HEK293 (cell line): Measurements from ENCODE around the gene LYPLA2.

ENCODE experiments used
- CTCF ChIA-PET: fragments of 350-600 bp; formaldehyde crosslinking; extraction: SDS; loops from one replicate; lab custom pipeline; 2021; ENCODE audit warnings: antibody characterized with exemption; lab: Yijun Ruan, JAX
- POLR2A ChIA-PET: fragments of 300-600 bp; formaldehyde crosslinking; extraction: SDS; loops from one replicate; lab custom pipeline; 2020; ENCODE audit warnings: antibody characterized with exemption, inconsistent platforms; lab: Yijun Ruan, JAX
- H3K27ac ChIP-seq: fragments of 200-500 bp; sonication (Bioruptor generic); 2 replicates; pipeline ENCODE4 v1.5.1; 2014; ENCODE audit warnings: low read depth, low read length, control low read depth, inconsistent platforms; ENCODE audit errors: extremely low read depth
- H3K36me3 ChIP-seq, 2 experiments: fragments of 200-500 bp in 1 of 2; sonication (Bioruptor generic) in 1 of 2; 1 replicate in 1 of 2; 2 replicates in 1 of 2; pipeline ENCODE4 v1.5.1; 2014 to 2017; ENCODE audit warnings: inconsistent platforms in 2 of 2, low read length in 2 of 2; ENCODE audit not compliant: control insufficient read depth in 2 of 2, insufficient read depth in 1 of 2
- H3K4me1 ChIP-seq: fragments of 200-500 bp; sonication (Bioruptor generic); 2 replicates; pipeline ENCODE4 v1.5.1; 2014; ENCODE audit warnings: mild to moderate bottlenecking, low read length, inconsistent platforms; ENCODE audit not compliant: control insufficient read depth, insufficient read depth
- H3K4me3 ChIP-seq: 2 replicates; pipeline ENCODE4 v1.5.1; 2011; ENCODE audit warnings: low read depth, mild to moderate bottlenecking, control low read depth, low read length, moderate library complexity
- H3K9me3 ChIP-seq: fragments of 200-500 bp; sonication (Bioruptor generic); 2 replicates; pipeline ENCODE4 v1.5.1; 2014; ENCODE audit warnings: low read depth, low read length, inconsistent platforms; ENCODE audit not compliant: control insufficient read depth, insufficient read depth
- INSM2 ChIP-seq: fragments of 450-650 bp; formaldehyde crosslinking; IDR thresholded peaks from 2 replicates; pipeline ENCODE4 v1.5.1; 2016; ENCODE audit warnings: missing biosample characterization, missing genetic modification characterization
- KLF1 ChIP-seq: fragments of 450-650 bp; formaldehyde crosslinking; IDR thresholded peaks from 2 replicates; pipeline ENCODE4 v1.5.1; 2016; ENCODE audit warnings: missing biosample characterization, missing genetic modification characterization
- ZBTB20 ChIP-seq: fragments of 450-650 bp; formaldehyde crosslinking; IDR thresholded peaks from 2 replicates; pipeline ENCODE4 v1.5.1; 2016; ENCODE audit warnings: missing biosample characterization, missing genetic modification characterization
- ZBTB48 ChIP-seq: fragments of 450-650 bp; formaldehyde crosslinking; IDR thresholded peaks from 2 replicates; pipeline ENCODE4 v1.5.1; 2016; ENCODE audit warnings: missing biosample characterization, missing genetic modification characterization
- ZFHX2 ChIP-seq: fragments of 450-650 bp; formaldehyde crosslinking; conservative IDR thresholded peaks from 2 replicates; pipeline ENCODE4 v1.5.1; 2016; ENCODE audit warnings: missing biosample characterization, missing genetic modification characterization
- ZFP37 ChIP-seq: fragments of 450-650 bp; formaldehyde crosslinking; IDR thresholded peaks from 2 replicates; pipeline ENCODE4 v1.5.1; 2016; ENCODE audit warnings: missing biosample characterization, missing genetic modification characterization
- ZNF114 ChIP-seq: fragments of 450-650 bp; formaldehyde crosslinking; IDR thresholded peaks from 2 replicates; pipeline ENCODE4 v1.5.0; 2017; ENCODE audit warnings: missing biosample characterization, missing genetic modification characterization
- ZNF138 ChIP-seq: fragments of 450-650 bp; formaldehyde crosslinking; IDR thresholded peaks from 2 replicates; pipeline ENCODE4 v1.5.1; 2016; ENCODE audit warnings: missing biosample characterization, missing genetic modification characterization, borderline replicate concordance
- ZNF146 ChIP-seq: fragments of 450-650 bp; formaldehyde crosslinking; IDR thresholded peaks from 2 replicates; pipeline ENCODE4 v1.5.1; 2016; ENCODE audit warnings: missing biosample characterization, missing genetic modification characterization
- ZNF155 ChIP-seq: fragments of 450-650 bp; formaldehyde crosslinking; IDR thresholded peaks from 2 replicates; pipeline ENCODE4 v1.5.1; 2016; ENCODE audit warnings: missing biosample characterization, missing genetic modification characterization
- ZNF184 ChIP-seq: fragments of 450-650 bp; IDR thresholded peaks from 2 replicates; pipeline ENCODE4 v1.5.1; 2018; ENCODE audit warnings: missing biosample characterization, mild to moderate bottlenecking, missing genetic modification characterization
- ZNF223 ChIP-seq: fragments of 450-650 bp; formaldehyde crosslinking; IDR thresholded peaks from 2 replicates; pipeline ENCODE4 v1.5.1; 2016; ENCODE audit warnings: missing biosample characterization, missing genetic modification characterization
- ZNF248 ChIP-seq: fragments of 450-650 bp; formaldehyde crosslinking; IDR thresholded peaks from 2 replicates; pipeline ENCODE4 v1.5.1; 2017; ENCODE audit warnings: missing biosample characterization, missing genetic modification characterization
- ZNF324 ChIP-seq: fragments of 450-650 bp; formaldehyde crosslinking; IDR thresholded peaks from 2 replicates; pipeline ENCODE4 v1.5.1; 2016; ENCODE audit warnings: missing biosample characterization, missing genetic modification characterization
- ZNF354C ChIP-seq: fragments of 450-650 bp; formaldehyde crosslinking; IDR thresholded peaks from 2 replicates; pipeline ENCODE4 v1.5.1; 2016; ENCODE audit warnings: missing biosample characterization, missing genetic modification characterization, low read depth, borderline replicate concordance
- ZNF362 ChIP-seq: fragments of 450-650 bp; formaldehyde crosslinking; IDR thresholded peaks from 2 replicates; pipeline ENCODE4 v1.5.1; 2016; ENCODE audit warnings: missing biosample characterization, missing genetic modification characterization
- ZNF423 ChIP-seq: fragments of 450-650 bp; formaldehyde crosslinking; IDR thresholded peaks from 2 replicates; pipeline ENCODE4 v1.5.1; 2016; ENCODE audit warnings: missing biosample characterization, missing genetic modification characterization
- ZNF548 ChIP-seq: fragments of 450-650 bp; formaldehyde crosslinking; IDR thresholded peaks from 2 replicates; pipeline ENCODE4 v1.5.1; 2016; ENCODE audit warnings: missing biosample characterization, missing genetic modification characterization
- ZNF555 ChIP-seq: fragments of 450-650 bp; formaldehyde crosslinking; conservative IDR thresholded peaks from 2 replicates; pipeline ENCODE4 v1.5.1; 2017; ENCODE audit warnings: missing biosample characterization, mild to moderate bottlenecking, missing genetic modification characterization, inconsistent platforms
- ZNF558 ChIP-seq: fragments of 450-650 bp; formaldehyde crosslinking; IDR thresholded peaks from 2 replicates; pipeline ENCODE4 v1.5.1; 2016; ENCODE audit warnings: missing biosample characterization, missing genetic modification characterization
- ZNF596 ChIP-seq: fragments of 450-650 bp; IDR thresholded peaks from 2 replicates; pipeline ENCODE4 v1.5.0; 2018; ENCODE audit warnings: missing biosample characterization, mild to moderate bottlenecking, missing genetic modification characterization, moderate library complexity
- ZNF621 ChIP-seq: fragments of 450-650 bp; formaldehyde crosslinking; IDR thresholded peaks from 2 replicates; pipeline ENCODE4 v1.5.1; 2017; ENCODE audit warnings: missing biosample characterization, missing genetic modification characterization
- ZNF623 ChIP-seq: fragments of 450-650 bp; formaldehyde crosslinking; IDR thresholded peaks from 2 replicates; pipeline ENCODE4 v1.5.1; 2016; ENCODE audit warnings: missing biosample characterization, missing genetic modification characterization
- ZNF624 ChIP-seq: fragments of 450-650 bp; formaldehyde crosslinking; IDR thresholded peaks from 2 replicates; pipeline ENCODE4 v1.5.1; 2017; ENCODE audit warnings: missing biosample characterization, missing genetic modification characterization
- ZNF660 ChIP-seq: fragments of 450-650 bp; IDR thresholded peaks from 2 replicates; pipeline ENCODE4 v1.5.1; 2018; ENCODE audit warnings: missing biosample characterization, mild to moderate bottlenecking, missing genetic modification characterization
- ZNF747 ChIP-seq: fragments of 450-650 bp; formaldehyde crosslinking; IDR thresholded peaks from 2 replicates; pipeline ENCODE4 v1.5.1; 2016; ENCODE audit warnings: missing biosample characterization, missing genetic modification characterization
- ZNF768 ChIP-seq: fragments of 450-650 bp; formaldehyde crosslinking; IDR thresholded peaks from 2 replicates; pipeline ENCODE4 v1.5.1; 2018; ENCODE audit warnings: missing biosample characterization, mild to moderate bottlenecking, missing genetic modification characterization
- ZNF785 ChIP-seq: fragments of 450-650 bp; formaldehyde crosslinking; IDR thresholded peaks from 2 replicates; pipeline ENCODE4 v1.5.1; 2016; ENCODE audit warnings: missing biosample characterization, missing genetic modification characterization
- ZNF830 ChIP-seq: fragments of 450-650 bp; IDR thresholded peaks from 2 replicates; pipeline ENCODE4 v1.5.0; 2018; ENCODE audit warnings: missing biosample characterization, missing genetic modification characterization, low read depth, mild to moderate bottlenecking, moderate library complexity
- ZNF843 ChIP-seq: fragments of 450-650 bp; formaldehyde crosslinking; IDR thresholded peaks from 2 replicates; pipeline ENCODE4 v1.5.1; 2016; ENCODE audit warnings: missing biosample characterization, missing genetic modification characterization
- TF ChIP-seq, protein P1 (sequence below): fragments of 450-650 bp; formaldehyde crosslinking; IDR thresholded peaks from 2 replicates; pipeline ENCODE4 v1.5.1; 2016; ENCODE audit warnings: missing biosample characterization, missing genetic modification characterization, low read depth

The LYPLA2 gene

DNA sequence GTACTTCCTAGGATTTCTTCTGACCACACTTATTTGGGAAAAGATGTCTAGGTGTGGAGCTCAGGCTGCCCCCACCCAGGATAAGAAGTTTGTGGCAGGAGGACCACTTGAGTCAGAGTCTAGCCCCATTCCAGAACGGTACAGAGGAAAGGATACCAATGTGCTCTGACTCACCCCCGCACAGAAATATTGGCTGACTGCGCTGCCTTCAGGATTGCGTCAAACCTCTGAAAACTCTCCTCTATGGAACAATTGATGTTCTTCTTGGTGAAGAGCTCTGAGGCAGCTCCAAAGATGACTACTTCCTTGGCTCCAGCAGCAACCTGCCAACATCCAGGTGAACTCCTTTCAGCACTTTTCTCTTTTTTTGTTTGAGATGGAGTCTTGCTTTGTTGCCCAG, 23.1 kb downstream of the LYPLA2 start:
- ChIA-PET POLR2A (interaction anchor here (0.9 kb wide), 1 partner anchor 11 kb away, joined by 5 read pairs; the partner anchor contains the start of gene HMGCL), CTCF (interaction anchor here (0.6 to 1.3 kb wide), 6 partner anchors 10 to 269 kb away, joined by 3 to 6 read pairs (median 3); no protein-coding TSS in a partner anchor)
- H3K4me1 ChIP-seq: no peaks in the 10 kb centered on the region
- TF ChIP-seq ZNF558 (tag by site-specific recombination) (no peak), ZNF660 (tag by site-specific recombination) (no peak), ZNF843 (no peak), ZNF184 (tag by site-specific recombination) (no peak), ZNF747 (no peak), KLF1 (tag by site-specific recombination) (no peak)
- H3K9me3 ChIP-seq: no peaks in the 10 kb centered on the region
- no peak overlapping the region for H3K27ac ChIP-seq
- H3K36me3 ChIP-seq: peaks cover 0 to 66% of the 10 kb centered on the region in 2 experiments; a peak in 1 of 3 replicates
- H3K4me3 ChIP-seq: no peak overlapping the region

- no peak for TF ChIP-seq ZNF184 (tag by site-specific recombination)
- no peak for TF ChIP-seq ZNF324 (tag by site-specific recombination)
- no peak for TF ChIP-seq ZFHX2 (tag by site-specific recombination)
- TF ChIP-seq ZNF248: no peak
- no peak for TF ChIP-seq ZNF138 (tag by site-specific recombination)
- no peak for TF ChIP-seq ZNF596 (tag by site-specific recombination)
- TF ChIP-seq ZNF146 (tag by site-specific recombination): no peak
- no peak for TF ChIP-seq ZNF155
- TF ChIP-seq ZNF624: no peak
Observed at GRCh38 chr1:23816361-23816760, 25.4 kb downstream of the LYPLA2 start.

DNA sequence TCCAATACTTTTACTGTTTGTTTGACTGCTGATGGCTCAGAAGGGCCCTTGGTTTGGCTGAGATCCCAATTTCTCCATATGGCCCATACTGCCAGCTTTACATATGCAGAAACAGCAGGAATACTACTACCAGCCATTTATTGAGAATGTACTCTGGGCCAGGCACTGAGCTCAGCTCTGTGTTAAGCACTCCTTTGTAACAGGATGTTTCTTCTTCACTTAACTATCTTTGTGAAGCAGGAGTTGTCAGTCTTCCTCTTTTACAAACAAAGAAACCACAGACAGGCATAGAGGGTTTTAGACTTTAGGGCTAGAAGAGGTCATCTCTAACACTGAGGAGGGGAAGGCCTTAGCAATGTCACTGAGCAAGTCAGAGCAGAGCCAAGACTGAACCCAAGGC, 26.0 kb downstream of the LYPLA2 start:
- Histone ChIP-seq H3K9me3 (no peaks in the 10 kb centered on the region), H3K36me3 (peaks cover 0 to 61% of the 10 kb centered on the region in 2 experiments; a peak in 1 of 3 replicates), H3K4me1 (no peaks in the 10 kb centered on the region), H3K27ac (no peak overlapping the region), H3K4me3 (no peak overlapping the region)
- CTCF ChIA-PET: interaction anchor here (0.6 to 0.9 kb wide), 2 partner anchors 8 to 54 kb away, joined by 3 read pairs; no protein-coding TSS in a partner anchor
- POLR2A ChIA-PET: interaction anchor here (0.5 to 1.6 kb wide), 2 partner anchors 8 to 19 kb away, joined by 3 to 6 read pairs; partner anchors contain the start of gene HMGCL
- no peak for TF ChIP-seq ZBTB20 (tag by site-specific recombination)
- TF ChIP-seq ZNF785: no peak
- no peak for TF ChIP-seq ZNF354C
- no peak for TF ChIP-seq ZNF223 (tag by site-specific recombination)
- TF ChIP-seq ZNF830: no peak
- no peak for TF ChIP-seq ZNF555 (tag by site-specific recombination)
- TF ChIP-seq ZNF423: no peak
- TF ChIP-seq INSM2 (tag by site-specific recombination): no peak
- no peak for TF ChIP-seq ZNF248
- TF ChIP-seq ZBTB48 (tag by site-specific recombination): no peak
- TF ChIP-seq, protein P1, sequence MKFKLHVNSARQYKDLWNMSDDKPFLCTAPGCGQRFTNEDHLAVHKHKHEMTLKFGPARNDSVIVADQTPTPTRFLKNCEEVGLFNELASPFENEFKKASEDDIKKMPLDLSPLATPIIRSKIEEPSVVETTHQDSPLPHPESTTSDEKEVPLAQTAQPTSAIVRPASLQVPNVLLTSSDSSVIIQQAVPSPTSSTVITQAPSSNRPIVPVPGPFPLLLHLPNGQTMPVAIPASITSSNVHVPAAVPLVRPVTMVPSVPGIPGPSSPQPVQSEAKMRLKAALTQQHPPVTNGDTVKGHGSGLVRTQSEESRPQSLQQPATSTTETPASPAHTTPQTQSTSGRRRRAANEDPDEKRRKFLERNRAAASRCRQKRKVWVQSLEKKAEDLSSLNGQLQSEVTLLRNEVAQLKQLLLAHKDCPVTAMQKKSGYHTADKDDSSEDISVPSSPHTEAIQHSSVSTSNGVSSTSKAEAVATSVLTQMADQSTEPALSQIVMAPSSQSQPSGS: no peak
- TF ChIP-seq ZFP37: no peak
- no peak for TF ChIP-seq ZNF548 (tag by site-specific recombination)
- TF ChIP-seq ZNF362 (tag by site-specific recombination): no peak
- no peak for TF ChIP-seq ZNF138 (tag by site-specific recombination)
- TF ChIP-seq ZNF768 (tag by site-specific recombination): no peak
- no peak for TF ChIP-seq ZNF114 (tag by site-specific recombination)
- TF ChIP-seq ZNF621: no peak
- no peak for TF ChIP-seq ZNF623 (tag by site-specific recombination)

More at GRCh38 chr1:23816361-23816760, 25.4 kb downstream of the LYPLA2 start:
- Histone ChIP-seq H3K36me3 (peaks cover 0 to 66% of the 10 kb centered on the region in 2 experiments; a peak in 1 of 3 replicates), H3K27ac (no peak overlapping the region), H3K4me1 (no peaks in the 10 kb centered on the region), H3K4me3 (no peak overlapping the region), H3K9me3 (no peaks in the 10 kb centered on the region)
- ChIA-PET POLR2A (interaction anchor here (0.6 to 1.6 kb wide), 2 partner anchors 9 kb away, joined by 6 read pairs; partner anchors contain the start of gene HMGCL), CTCF (interaction anchor here (0.6 kb wide), 2 partner anchors 54 to 97 kb away, joined by 3 to 7 read pairs; no protein-coding TSS in a partner anchor)
